ENCODE data around the gene LRIT3.

- TF ChIP-seq FOXA1 (IDR thresholded peaks at IDR 0.05), result no peak
- no peak for TF ChIP-seq BHLHE40 (IDR thresholded peaks at IDR 0.05; ENCODE audit: borderline replicate concordance)
- no peak for TF ChIP-seq FOXK2 (IDR thresholded peaks at IDR 0.05)
- TF ChIP-seq TARDBP (IDR thresholded peaks at IDR 0.05), result no peak
- TF ChIP-seq L3MBTL2 (conservative IDR thresholded peaks at IDR 0.05), result no peak
- TF ChIP-seq SP1 (IDR thresholded peaks at IDR 0.05), result no peak
Observed at GRCh38 chr4:109803924-109804571, 43.9 kb upstream of the LRIT3 start.
